HepG2 (cell line): Measurements from ENCODE around the gene MFAP2. TPM values are rescaled to one million over a fixed set of nuclear protein-coding genes. Genes with fewer than 3 reads are reported as not detected.

Experiments used
- ATAC-seq: fragments of 200-7000 bp; cut with Tn5 transposase; 3 replicates; pipeline ENCODE4 v1.9.1; 2020; ENCODE audit warnings: mild to moderate bottlenecking, moderate library complexity
- BruUV-seq: library from RNA; stranded (reverse); fragments of 400-500 nt; replicated peaks from 2 replicates; lab custom pipeline; 2021; lab: Mats Ljungman, UMichigan
- CTCF ChIA-PET: fragments of 300-600 bp; formaldehyde crosslinking; extraction: SDS; loops from one replicate; lab custom pipeline; 2021; ENCODE audit warnings: low total read pairs, inconsistent platforms, low intra/inter-chr PET ratio; lab: Yijun Ruan, JAX
- POLR2A ChIA-PET: fragments of 350-600 bp; sonication (Branson Sonifier 250); formaldehyde crosslinking; loops from one replicate; lab custom pipeline; 2020; ENCODE audit warnings: antibody characterized with exemption, inconsistent platforms; lab: Yijun Ruan, JAX
- DNase-seq: peaks from one replicate; pipeline ENCODE4 v3.0.0-alpha.2; 2015; ENCODE audit warnings: low spot score
- FAIRE-seq: peaks from 3 replicates; lab custom pipeline; 2011; peaks lifted over from hg19 to GRCh38; lab: Jason Lieb, UNC
- H2AFZ ChIP-seq: one replicate; pipeline ENCODE4 v1.6.1; 2011; ENCODE audit warnings: low read length, inconsistent platforms
- H3K27ac ChIP-seq: fragments of 300-600 bp; 3 replicates; pipeline ENCODE4 v1.8.0; 2011; ENCODE audit warnings: mixed run types, mild to moderate bottlenecking, mixed read lengths, low read length, inconsistent platforms; ENCODE audit not compliant: insufficient read depth; ENCODE audit errors: extremely low read length
- H3K27me3 ChIP-seq, 2 experiments: fragments of 200-600 bp in 1 of 2; 2 replicates in 1 of 2; 3 replicates in 1 of 2; pipeline versions ENCODE4 v1.6.0 to v1.8.0; 2011; ENCODE audit warnings: low read length in 2 of 2, mild to moderate bottlenecking in 2 of 2, moderate library complexity in 2 of 2, inconsistent platforms in 1 of 2; ENCODE audit not compliant: insufficient read depth in 2 of 2, control insufficient read depth in 1 of 2
- H3K36me3 ChIP-seq, 2 experiments: fragments of 200-600 bp in 1 of 2; replicated peaks in 1 of 2; 2 replicates in 1 of 2; 3 replicates in 1 of 2; pipeline versions ENCODE4 v1.5.1 to v1.8.0; 2011; ENCODE audit warnings: low read length in 2 of 2, inconsistent platforms in 1 of 2; ENCODE audit not compliant: insufficient read depth in 2 of 2, control insufficient read depth in 1 of 2
- H3K4me1 ChIP-seq: 2 replicates; pipeline ENCODE4 v1.5.1; 2012; ENCODE audit warnings: low read length, inconsistent platforms; ENCODE audit not compliant: insufficient read depth
- H3K4me2 ChIP-seq: 2 replicates; pipeline ENCODE4 v1.6.0; 2011; ENCODE audit warnings: low read depth, low read length, inconsistent platforms
- H3K4me3 ChIP-seq, 3 experiments: fragments of 200-600 bp in 1 of 3; sonication (generic), shearing (Covaris generic) in 1 of 3; replicated peaks in 1 of 3; 2 replicates each; pipeline ENCODE4 v1.5.1; 2011 to 2016; ENCODE audit warnings: low read length in 3 of 3, inconsistent platforms in 2 of 3, low read depth in 2 of 3, mild to moderate bottlenecking in 2 of 3, control low read depth in 1 of 3, mixed read lengths in 1 of 3; ENCODE audit not compliant: insufficient read depth in 1 of 3
- H3K79me2 ChIP-seq: one replicate; pipeline ENCODE4 v1.6.1; 2011; ENCODE audit warnings: low read length, inconsistent platforms; ENCODE audit not compliant: insufficient read depth
- H3K9ac ChIP-seq: 2 replicates; pipeline ENCODE4 v1.6.0; 2011; ENCODE audit warnings: mild to moderate bottlenecking, low read depth, low read length, inconsistent platforms; ENCODE audit not compliant: insufficient read depth
- H3K9me3 ChIP-seq: 2 replicates; pipeline ENCODE4 v1.5.1; 2012; ENCODE audit warnings: mild to moderate bottlenecking, low read length
- H4K20me1 ChIP-seq: 2 replicates; pipeline ENCODE4 v1.6.0; 2011; ENCODE audit warnings: inconsistent platforms, mild to moderate bottlenecking, low read length, moderate library complexity; ENCODE audit not compliant: insufficient read depth
- GZF1 ChIP-seq: sonication (generic); formaldehyde crosslinking; IDR thresholded peaks from 2 replicates; pipeline ENCODE4 v1.5.1; 2020; ENCODE audit warnings: mild to moderate bottlenecking, missing genetic modification reagents
- HMGXB3 ChIP-seq: sonication (generic); formaldehyde crosslinking; IDR thresholded peaks from 2 replicates; pipeline ENCODE4 v1.4.0; 2020; ENCODE audit warnings: missing genetic modification reagents, borderline replicate concordance
- IRF2 ChIP-seq: IDR thresholded peaks from 2 replicates; pipeline ENCODE4 v1.6.1; 2018; ENCODE audit warnings: missing genetic modification reagents, missing compliant biosample characterization
- ISL2 ChIP-seq: sonication (generic); formaldehyde crosslinking; IDR thresholded peaks from 2 replicates; pipeline ENCODE4 v1.5.0; 2020; ENCODE audit warnings: missing genetic modification reagents
- MTERF4 ChIP-seq: sonication (generic); formaldehyde crosslinking; IDR thresholded peaks from 2 replicates; pipeline ENCODE4 v1.8.0; 2023; ENCODE audit warnings: mild to moderate bottlenecking, missing genetic modification reagents
- NONO ChIP-seq, 2 experiments: fragments of 450-650 bp in 1 of 2; sonication (generic) in 1 of 2; formaldehyde crosslinking in 1 of 2; IDR thresholded peaks in 1 of 2; conservative IDR thresholded peaks in 1 of 2; 2 replicates each; pipeline versions ENCODE4 v1.6.1 to v1.8.0; 2017 to 2022; ENCODE audit warnings: mild to moderate bottlenecking in 1 of 2, missing genetic modification reagents in 1 of 2, moderate library complexity in 1 of 2
- POLR2AphosphoS5 ChIP-seq: IDR thresholded peaks from 2 replicates; pipeline ENCODE4 v1.6.1; 2012; ENCODE audit warnings: low read depth, low read length
- REXO4 ChIP-seq: sonication (generic); formaldehyde crosslinking; IDR thresholded peaks from 2 replicates; pipeline ENCODE4 v1.8.0; 2022; ENCODE audit warnings: missing genetic modification reagents, mild to moderate bottlenecking, borderline replicate concordance
- STAT5B ChIP-seq: sonication (generic); formaldehyde crosslinking; IDR thresholded peaks from 2 replicates; pipeline ENCODE4 v1.4.0; 2020; ENCODE audit warnings: missing genetic modification reagents
- USF2 ChIP-seq, 2 experiments: sonication (generic) in 1 of 2; formaldehyde crosslinking in 1 of 2; IDR thresholded peaks; 2 replicates each; pipeline versions ENCODE4 v1.5.1 to v1.6.1; 2011 to 2020; ENCODE audit warnings: borderline replicate concordance in 1 of 2, low read depth in 1 of 2, low read length in 1 of 2, mild to moderate bottlenecking in 1 of 2, missing genetic modification reagents in 1 of 2, moderate library complexity in 1 of 2
- ZBTB49 ChIP-seq: sonication (generic); formaldehyde crosslinking; IDR thresholded peaks from 2 replicates; pipeline ENCODE4 v1.4.0; 2020; ENCODE audit warnings: missing genetic modification reagents, borderline replicate concordance
- ZNF589 ChIP-seq: sonication (generic); formaldehyde crosslinking; conservative IDR thresholded peaks from 2 replicates; pipeline ENCODE4 v1.8.0; 2022; ENCODE audit warnings: mild to moderate bottlenecking, moderate library complexity, missing genetic modification reagents
- whole genome bisulfite sequencing: methylation state at CpG from one replicate; pipeline ENCODE4 v1.1.6; 2017; ENCODE audit warnings: low lambda C conversion rate; 5-methylcytosine and 5-hydroxymethylcytosine counted together
- in situ Hi-C: cut with HindIII; loops from 2 replicates; pipeline ENCODE4 v1.10.0; 2017; ENCODE audit warnings: low pct_unique_long_range_greater_than_20kb; ENCODE audit not compliant: extremely low pct_ligation_motif_present
- intact Hi-C: fragments of 100-400 bp; cut with micrococcal nuclease; formaldehyde crosslinking; loops from one replicate; pipeline ENCODE4 v1.10.0; 2022; ENCODE audit not compliant: unreplicated experiment
- polyA plus RNA-seq, 8 experiments: library from polyadenylated mRNA; depleted of rRNA in 3 of 8; stranded (reverse) in 7 of 8; unstranded in 1 of 8; fragments of >200 nt; fragmentation: Illumina TruSeq in 4 of 8; extraction: Trizol in 4 of 8; gene quantifications; 2 replicates each; pipeline versions ENCODE4 v1.2.1 to v1.2.3, GENCODE V29; 2011 to 2016; ENCODE audit warnings: low read depth in 4 of 8, missing spikeins in 1 of 8, mixed read lengths in 1 of 8; ENCODE audit not compliant: insufficient read depth in 1 of 8
- total RNA-seq, 5 experiments: library from RNA; depleted of rRNA; stranded (reverse); fragments of >200 nt; fragmentation: Illumina TruSeq; extraction: Trizol; gene quantifications; 2 replicates each; pipeline ENCODE4 v1.2.3, GENCODE V29; 2016; ENCODE audit warnings: low read depth in 1 of 5

MFAP2 gene
- total and polyA plus RNA-seq, 2 of the 13 experiments (the other 11 are each of a cell fraction or from before 2014, with no cell fraction given) = 1.1 to 1.4 TPM

GRCh38 chr1:16969057-16969611 lies 11.3 kb downstream of the MFAP2 start:
- H3K4me1 ChIP-seq = no peaks in the 10 kb centered on the region
- WGBS = 65% methylated on average over 6 of the region's 14 CpGs
- H2AFZ ChIP-seq = no peak overlapping the region
- TF ChIP-seq GZF1 (CRISPR knock-in tag) (no peak), ZNF589 (CRISPR knock-in tag) (no peak), ISL2 (CRISPR knock-in tag) (no peak), MTERF4 (CRISPR knock-in tag) (no peak), POLR2AphosphoS5 (no peak), NONO (IDR thresholded peaks at IDR 0.05) (no peak), NONO (CRISPR knock-in tag; conservative IDR thresholded peaks at IDR 0.05) (no peak), IRF2 (CRISPR knock-in tag) (no peak), HMGXB3 (CRISPR knock-in tag) (no peak), STAT5B (CRISPR knock-in tag) (no peak), USF2 (IDR thresholded peaks at IDR 0.05; ENCODE audit: low read depth, low read length) (no peak), USF2 (CRISPR knock-in tag; IDR thresholded peaks at IDR 0.05; ENCODE audit: borderline replicate concordance) (no peak), ZBTB49 (CRISPR knock-in tag) (no peak), REXO4 (CRISPR knock-in tag) (no peak)
- peaks cover 1 to 4% of the 10 kb centered on the region in 2 experiments; a peak in 2 of 5 replicates for H3K27me3 ChIP-seq
- no peak overlapping the region for H3K9ac ChIP-seq
- DNase-seq = no peak
- intact Hi-C loops = no loop called here
- POLR2A ChIA-PET = no interaction called here
- CTCF ChIA-PET = no interaction called here
- no peak overlapping the region for H3K27ac ChIP-seq
- H3K79me2 ChIP-seq = no peaks in the 10 kb centered on the region
- no peaks in the 10 kb centered on the region for H3K9me3 ChIP-seq
- H4K20me1 ChIP-seq = no peaks in the 10 kb centered on the region; the same call in 1 of the 2 replicates
- no peak for ATAC-seq
- H3K36me3 ChIP-seq = no peaks in the 10 kb centered on the region
- no TSS peak for BruUV-seq
- H3K4me3 ChIP-seq = no peak overlapping the region
- in situ Hi-C loops = loop anchor here (25.0 kb wide), 1 partner anchor 268 kb away; the partner anchor contains the start of gene PADI3
- no peak for FAIRE-seq
- H3K4me2 ChIP-seq = no peak overlapping the region
